ENCODE data around the gene CORO6.
A peak's percentile ranks its signal among the peaks of the same experiment; 100 is the strongest.

The CORO6 gene

GRCh38 chr17:29612404-29613280, 10.1 kb downstream of the CORO6 start:
- DNase-seq = no peak

DNA sequence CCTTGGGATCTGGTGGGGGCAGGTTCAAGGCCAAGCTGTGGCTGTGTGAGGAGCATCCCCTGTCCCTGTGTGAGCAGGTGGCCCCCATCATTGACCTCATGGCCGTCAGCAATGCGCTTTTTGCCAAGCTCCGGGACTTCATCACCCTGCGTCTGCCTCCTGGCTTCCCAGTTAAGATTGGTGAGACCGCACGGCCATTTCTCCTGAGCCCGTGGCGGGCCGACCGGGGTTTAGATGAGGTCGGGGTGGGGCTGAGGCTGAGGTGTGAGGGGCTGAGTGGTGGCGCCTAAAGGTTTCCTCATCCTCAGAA, 10.7 kb downstream of the CORO6 start:
- no peak for DNase-seq

DNA sequence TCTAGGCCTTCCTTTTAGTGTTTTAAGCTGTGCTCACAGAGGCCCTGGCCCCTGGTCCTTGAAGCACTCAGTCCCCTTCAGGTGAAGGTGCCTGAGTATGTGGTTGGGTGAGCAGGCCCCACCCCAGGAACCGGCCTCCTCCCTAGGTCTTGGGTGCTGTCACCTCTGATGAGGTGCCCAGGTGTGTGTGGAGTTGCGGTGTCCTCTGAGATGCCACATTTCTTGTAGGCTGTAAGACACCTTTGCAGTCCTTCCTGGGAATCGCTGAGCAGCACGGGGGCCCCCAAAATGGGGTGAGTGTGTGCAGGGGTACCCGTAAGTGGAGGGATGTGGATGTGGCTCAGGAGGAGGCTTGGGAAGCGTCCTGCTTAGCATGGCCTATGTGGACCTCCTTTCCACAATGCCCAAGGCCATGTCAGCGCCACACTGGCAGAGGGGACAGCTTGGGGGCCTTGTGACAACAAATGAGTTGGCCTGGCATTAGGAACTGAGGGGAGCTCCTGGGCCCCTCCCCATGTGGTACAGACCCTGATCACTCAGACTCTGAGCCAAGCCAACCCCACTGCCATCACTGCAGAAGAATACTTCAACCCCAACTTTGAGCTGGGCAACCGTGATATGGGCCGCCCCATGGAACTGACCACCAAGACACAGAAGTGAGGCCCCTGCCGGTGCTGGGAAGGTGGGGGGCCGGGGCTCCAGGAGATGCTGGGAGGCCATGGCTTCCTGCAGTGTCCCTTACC, 11.2 kb downstream of the CORO6 start:
- no peak for DNase-seq

DNA sequence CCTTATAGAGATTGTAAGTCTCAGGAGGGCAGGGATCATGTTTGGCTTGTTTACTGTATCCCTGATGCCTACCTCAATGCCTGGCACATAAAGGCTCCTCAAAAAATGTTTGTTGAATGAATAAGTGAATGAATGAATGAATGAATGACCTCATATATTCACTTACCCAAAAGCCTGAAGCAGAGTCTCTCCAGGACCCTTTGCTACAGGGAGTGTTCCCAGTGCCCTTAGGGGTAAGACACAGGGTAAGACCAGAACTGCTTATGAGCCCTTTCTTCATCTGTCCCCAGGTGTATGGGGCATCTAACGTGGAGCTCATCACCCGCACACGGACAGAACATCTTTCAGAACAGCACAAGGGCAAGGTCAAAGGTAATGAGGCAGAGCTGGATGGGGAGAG, 12.3 kb downstream of the CORO6 start:
- no peak for DNase-seq

GRCh38 chr17:29608986-29609385, 13.7 kb downstream of the CORO6 start:
- DNase-seq = no peak

GRCh38 chr17:29607557-29608195, 15.0 kb downstream of the CORO6 start:
- no peak for DNase-seq

- no peak for DNase-seq
These were observed 19.5 kb downstream of the CORO6 start for GRCh38 chr17:29603109-29603674.

GRCh38 chr17:29597361-29598172, 25.1 kb downstream of the CORO6 start:
- no peak for DNase-seq

GRCh38 chr17:29596811-29597210, 25.9 kb downstream of the CORO6 start:
- DNase-seq = no peak

GRCh38 chr17:29595943-29596774, 26.6 kb downstream of the CORO6 start:
- DNase-seq = no peak

- DNase-seq = no peak
These were observed 27.4 kb downstream of the CORO6 start for GRCh38 chr17:29595107-29595942.

- no peak for DNase-seq
These were observed 28.1 kb downstream of the CORO6 start for GRCh38 chr17:29594519-29595090.

DNA sequence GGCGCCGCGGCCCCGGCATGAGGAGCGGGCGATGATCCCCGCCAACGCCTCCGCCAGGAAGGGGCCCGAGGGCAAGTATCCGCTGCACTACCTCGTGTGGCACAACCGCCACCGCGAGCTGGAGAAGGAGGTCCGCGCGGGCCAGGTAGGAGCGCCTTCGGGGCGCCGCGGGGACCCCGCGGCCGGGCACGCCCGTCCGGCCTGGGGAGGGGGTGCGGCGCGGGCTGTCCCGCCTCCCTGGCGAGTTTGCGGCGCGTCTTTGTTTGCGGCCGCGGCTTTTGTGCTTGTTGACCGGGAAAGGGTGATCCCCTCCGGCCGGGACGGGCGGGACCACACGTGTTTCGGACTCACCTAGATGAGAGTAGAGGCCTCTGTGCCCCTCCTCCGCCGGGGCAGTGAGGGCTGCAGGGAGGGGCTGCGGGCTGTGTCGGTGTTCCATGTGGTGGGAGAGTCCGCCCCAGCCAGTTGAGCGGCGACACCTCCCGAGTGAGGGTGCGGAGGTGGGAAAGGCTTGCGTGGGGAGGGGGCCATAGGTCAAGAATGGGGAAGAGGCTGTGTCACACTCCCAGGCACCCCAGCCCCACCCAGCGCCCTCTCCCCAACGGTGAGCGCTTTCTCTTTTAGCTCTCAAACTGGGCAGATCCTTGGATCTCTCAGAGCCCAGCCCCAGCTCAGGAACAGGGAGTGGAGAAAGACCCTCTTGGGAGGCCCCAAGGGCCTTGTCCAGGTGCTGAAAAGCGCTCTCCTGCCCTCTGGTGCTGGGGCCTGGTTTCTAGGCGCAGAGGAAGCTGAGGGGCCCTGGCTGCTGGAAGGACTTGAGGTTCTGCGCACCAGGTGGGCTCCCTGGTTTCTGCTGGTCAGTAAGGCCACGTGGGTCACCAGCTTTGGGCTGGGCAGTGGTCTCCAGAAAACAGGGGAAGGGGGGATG, 28.9 kb downstream of the CORO6 start:
- DNase-seq = peak; percentile 47

GRCh38 chr17:29592850-29593551, 29.7 kb downstream of the CORO6 start, which contains the start of gene ANKRD13B:
Gene ANKRD13B, plus strand, starts transcription at chr17:29593132. Its CDS starts 490 bp downstream, at chr17:29593622.
- DNase-seq = peak; percentile 73

- peak; percentile 93 for DNase-seq
These were observed 30.7 kb downstream of the CORO6 start for GRCh38 chr17:29591737-29592608.

DNA sequence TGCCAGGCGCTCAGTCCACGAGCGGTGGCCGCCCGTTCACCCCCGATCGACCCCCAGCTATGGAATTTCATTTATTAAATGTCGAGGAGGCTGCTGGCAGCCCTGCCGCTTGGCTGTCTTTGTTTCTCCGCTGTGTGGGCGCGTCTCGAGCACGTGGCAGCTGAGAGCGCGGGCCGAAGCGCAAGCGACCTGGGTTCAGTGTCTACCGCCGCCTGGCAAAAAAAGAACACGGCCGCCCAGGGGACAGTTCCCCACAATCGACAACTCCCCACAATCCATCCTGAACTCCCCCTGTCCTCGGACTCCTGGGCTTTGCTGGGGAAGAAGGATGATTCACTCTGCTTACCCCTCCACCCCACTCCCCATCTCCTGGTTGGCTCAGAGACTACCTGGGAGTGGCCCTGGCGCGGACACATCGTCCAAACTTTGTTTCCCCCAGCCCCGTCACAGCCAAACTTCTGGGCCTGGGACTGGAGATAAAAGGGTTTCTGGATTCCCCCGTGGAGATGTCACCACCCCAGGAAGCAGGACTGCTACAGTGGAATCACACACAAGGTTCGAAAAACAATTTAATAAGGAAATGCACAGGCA, 31.5 kb downstream of the CORO6 start:
- peak; percentile 42 for DNase-seq
